AG09309 (cell line): ENCODE measurements around the gene TTLL4.

ENCODE experiments used
- DNase-seq: peaks from one replicate; pipeline ENCODE4 v3.0.0-alpha.2; 2010; ENCODE audit warnings: low read depth
- H3K4me3 ChIP-seq: 2 replicates; pipeline ENCODE4 v1.5.1; 2011; ENCODE audit warnings: mild to moderate bottlenecking, low read depth, low read length, moderate library complexity; ENCODE audit not compliant: control insufficient read depth
- CTCF ChIP-seq: IDR thresholded peaks from 2 replicates; pipeline ENCODE4 v1.5.1; 2011; ENCODE audit warnings: mild to moderate bottlenecking, low read depth, low read length, inconsistent platforms; ENCODE audit not compliant: insufficient read depth, control insufficient read depth; ENCODE audit errors: missing control alignments

TTLL4 gene

GRCh38 chr2:218781691-218782527 is 71.3 kb downstream of the TTLL4 start, which contains the start of gene CYP27A1:
Gene CYP27A1 (plus strand): TSS chr2:218782147. CDS start chr2:218782183, 36 bp downstream.
- no peak for TF ChIP-seq CTCF
- peak within 1 kb of the TSS; percentile 39 for H3K4me3 ChIP-seq
- DNase-seq, result no peak

DNA sequence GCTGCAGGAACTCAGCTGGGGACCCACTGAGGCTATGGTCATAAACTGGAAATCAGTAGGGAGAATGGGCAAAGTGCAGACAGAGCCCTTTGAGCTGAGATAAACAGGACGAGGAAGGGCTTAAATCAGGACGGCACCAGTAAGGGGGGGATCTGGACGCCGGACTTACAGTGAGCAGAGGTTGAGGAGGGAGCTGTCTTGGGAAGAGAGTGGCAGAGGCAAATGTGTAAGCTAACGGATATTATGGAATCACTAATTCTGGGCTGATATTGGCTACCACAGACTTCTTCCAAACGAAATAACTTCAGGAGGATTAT is 71.9 kb downstream of the TTLL4 start:
- no peak for DNase-seq
- peak overlapping the region; percentile 39 for H3K4me3 ChIP-seq
- TF ChIP-seq CTCF, result no peak

DNA sequence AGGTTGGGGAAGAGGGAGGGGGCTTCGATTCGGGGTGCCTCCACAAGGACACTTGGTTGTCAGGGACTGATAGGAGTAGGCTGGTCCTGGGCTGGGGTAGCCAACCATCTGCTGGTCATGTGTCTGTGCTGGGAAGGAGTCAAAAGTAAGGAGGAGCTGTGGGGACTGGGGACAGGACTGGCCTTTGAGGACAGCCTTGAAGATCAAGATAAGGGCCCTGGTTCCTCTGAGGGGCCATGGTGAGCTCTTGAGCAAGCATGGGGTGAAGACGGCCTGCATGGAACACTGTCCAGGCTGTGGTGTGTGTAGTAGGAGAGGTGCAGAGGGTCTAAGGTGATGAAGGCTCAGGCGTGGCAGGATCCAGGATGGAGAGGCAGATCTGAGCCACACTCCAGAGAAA is 73.1 kb downstream of the TTLL4 start:
- DNase-seq, result no peak
- H3K4me3 ChIP-seq, result no peak overlapping the region
- TF ChIP-seq CTCF, result no peak

- no peak for DNase-seq
- no peak for TF ChIP-seq CTCF
- H3K4me3 ChIP-seq, result no peak overlapping the region
Measured at GRCh38 chr2:218785103-218785502, 74.5 kb downstream of the TTLL4 start.

DNA sequence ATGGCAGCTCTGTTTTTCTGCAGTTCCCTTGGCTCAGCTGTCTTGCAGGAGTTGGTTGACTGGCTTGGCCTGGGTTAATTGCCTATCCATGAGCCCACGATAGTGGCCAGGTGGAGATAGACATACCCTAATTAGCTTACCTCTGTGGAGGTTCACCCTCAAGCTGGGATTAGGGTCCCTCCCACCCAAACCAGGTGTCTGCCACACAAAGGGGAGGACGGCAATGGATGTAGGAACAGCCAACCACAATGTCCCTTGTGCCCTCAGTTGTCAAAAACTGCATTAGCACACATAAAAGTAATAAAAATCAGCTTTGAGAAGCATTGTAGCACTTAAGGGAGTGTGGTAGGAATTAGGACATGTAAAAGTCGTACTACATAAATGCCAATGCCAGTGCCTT is 75.5 kb downstream of the TTLL4 start:
- no peak for DNase-seq
- no peak overlapping the region for H3K4me3 ChIP-seq
- no peak for TF ChIP-seq CTCF

- no peak overlapping the region for H3K4me3 ChIP-seq
- TF ChIP-seq CTCF, result no peak
- DNase-seq, result no peak
Measured at GRCh38 chr2:218788529-218789255, 78.1 kb downstream of the TTLL4 start.
